ENCODE results near the gene WASHC3. TPM values are rescaled to one million over a fixed set of nuclear protein-coding genes. Genes with fewer than 3 reads are reported as not detected.

Gene WASHC3
- total and polyA plus RNA-seq, 10 of the 15 experiments (the other 5 are each of a cell fraction or from before 2014, with no cell fraction given) = 18.8 to 106 (median 64.3) TPM

GRCh38 chr12:102053062-102053349, 8.8 kb downstream of the WASHC3 start:
- no peaks in the 10 kb centered on the region for H4K20me1 ChIP-seq (ENCODE audit: control insufficient read depth, insufficient read depth)
- H3K27me3 ChIP-seq (replicated peaks in 1 of 2; ENCODE audit: control insufficient read depth in 2 of 2, insufficient read depth in 2 of 2, low read length in 1 of 2) = no peaks in the 10 kb centered on the region
- RAD21 ChIA-PET (ENCODE audit: unreplicated experiment) = interaction anchor here (1.0 to 1.2 kb wide), 2 partner anchors 15 to 38 kb away, joined by 3 to 4 read pairs; no protein-coding TSS in a partner anchor
- peaks cover 22% of the 10 kb centered on the region for H3K4me1 ChIP-seq (ENCODE audit: control insufficient read depth, insufficient read depth, low read length)
- no peak overlapping the region for H2AFZ ChIP-seq (ENCODE audit: control insufficient read depth, low read depth, low read length)
- CTCF ChIA-PET = interaction anchor here (1.0 to 1.5 kb wide), 3 partner anchors 11 to 107 kb away, joined by 3 to 5 read pairs (median 4); no protein-coding TSS in a partner anchor
- no peak overlapping the region for H3K4me3 ChIP-seq
- BruUV-seq (replicated peaks) = no TSS peak
- no peaks in the 10 kb centered on the region; the same call in none of the 2 replicates for H3K79me2 ChIP-seq (ENCODE audit: control insufficient read depth, insufficient read depth, low read length)
- no peak for ATAC-seq
- TF ChIP-seq CBX3 (IDR thresholded peaks at IDR 0.05; ENCODE audit: borderline replicate concordance, low read depth) (no peak), MAX (IDR thresholded peaks at IDR 0.05; ENCODE audit: low read depth, low read length) (no peak)
- H3K4me2 ChIP-seq (ENCODE audit: control insufficient read depth, insufficient read depth) = no peak overlapping the region
- SMC1A ChIA-PET (ENCODE audit: uncharacterized antibody, unreplicated experiment) = no interaction called here
- H3K36me3 ChIP-seq (ENCODE audit: control insufficient read depth in 2 of 2, insufficient read depth in 2 of 2, low read length in 1 of 2) = peaks cover 0 to 24% of the 10 kb centered on the region in 2 experiments; a peak in 3 of 4 replicates
- no peak for DNase-seq (ENCODE audit: low read depth, low spot score)
- in situ Hi-C loops (cut with MboI) = no loop called here
- no peaks in the 10 kb centered on the region; the same call in 1 of the 3 replicates for H3K9me3 ChIP-seq (replicated peaks; ENCODE audit: control insufficient read depth, insufficient read depth, low read length)
- POLR2A ChIA-PET = no interaction called here
- no peak for FAIRE-seq
- intact Hi-C loops (cut with micrococcal nuclease; ENCODE audit: unreplicated experiment) = no loop called here
- H3K27ac ChIP-seq (ENCODE audit: control insufficient read depth, insufficient read depth) = no peak overlapping the region
- H3K9ac ChIP-seq (ENCODE audit: control insufficient read depth, insufficient read depth, low read length) = no peak overlapping the region

- ChIA-PET CTCF (interaction anchor here (1.0 to 1.6 kb wide), 3 partner anchors 11 to 111 kb away, joined by 4 to 5 read pairs (median 4); no protein-coding TSS in a partner anchor), POLR2A (interaction anchor here (1.4 kb wide), 1 partner anchor 8 kb away, joined by 3 read pairs; no protein-coding TSS in a partner anchor), SMC1A (ENCODE audit: uncharacterized antibody, unreplicated experiment) (interaction anchor here (0.6 to 1.4 kb wide), 3 partner anchors 9 to 150 kb away, joined by 3 to 5 read pairs (median 3); partner anchors contain the start of gene WASHC3), RAD21 (ENCODE audit: unreplicated experiment) (interaction anchor here (1.0 to 1.7 kb wide), 2 partner anchors 9 to 37 kb away, joined by 4 read pairs; no protein-coding TSS in a partner anchor)
- H3K4me2 ChIP-seq (ENCODE audit: control insufficient read depth, insufficient read depth) = no peak overlapping the region
- H3K4me1 ChIP-seq (ENCODE audit: control insufficient read depth, insufficient read depth, low read length) = peaks cover 22% of the 10 kb centered on the region
- H3K27me3 ChIP-seq (replicated peaks in 1 of 2; ENCODE audit: control insufficient read depth in 2 of 2, insufficient read depth in 2 of 2, low read length in 1 of 2) = no peaks in the 10 kb centered on the region
- DNase-seq (ENCODE audit: low read depth, low spot score) (no peak), ATAC-seq (peak; percentile 39), FAIRE-seq (no peak)
- no peaks in the 10 kb centered on the region for H4K20me1 ChIP-seq (ENCODE audit: control insufficient read depth, insufficient read depth)
- peaks cover 0 to 24% of the 10 kb centered on the region in 2 experiments; a peak in 3 of 4 replicates for H3K36me3 ChIP-seq (ENCODE audit: control insufficient read depth in 2 of 2, insufficient read depth in 2 of 2, low read length in 1 of 2)
- H3K79me2 ChIP-seq (ENCODE audit: control insufficient read depth, insufficient read depth, low read length) = no peaks in the 10 kb centered on the region; the same call in none of the 2 replicates
- 98% methylated on average over 4 of the region's 4 CpGs for WGBS (ENCODE audit: insufficient coverage, insufficient replicate concordance, low lambda C conversion rate, missing lambda C conversion rate)
- no peak overlapping the region for H3K9ac ChIP-seq (ENCODE audit: control insufficient read depth, insufficient read depth, low read length)
- H2AFZ ChIP-seq (ENCODE audit: control insufficient read depth, low read depth, low read length) = no peak overlapping the region
- in situ Hi-C loops (cut with MboI) = no loop called here
- no TSS peak for BruUV-seq (replicated peaks)
- H3K4me3 ChIP-seq = no peak overlapping the region
- H3K27ac ChIP-seq (ENCODE audit: control insufficient read depth, insufficient read depth) = peak overlapping the region; percentile 42
- intact Hi-C loops (cut with micrococcal nuclease; ENCODE audit: unreplicated experiment) = no loop called here
- no peaks in the 10 kb centered on the region; the same call in 1 of the 3 replicates for H3K9me3 ChIP-seq (replicated peaks; ENCODE audit: control insufficient read depth, insufficient read depth, low read length)
- no peak for TF ChIP-seq CHD4 (IDR thresholded peaks at IDR 0.05)
- no peak for TF ChIP-seq GATAD2B (conservative IDR thresholded peaks at IDR 0.05; ENCODE audit: low read depth)
- no peak for TF ChIP-seq ZSCAN29 (IDR thresholded peaks at IDR 0.05)
- TF ChIP-seq FOXM1 (IDR thresholded peaks at IDR 0.05; ENCODE audit: low read depth, low read length) = no peak
- TF ChIP-seq BCLAF1 (IDR thresholded peaks at IDR 0.05) = no peak
- TF ChIP-seq MEF2A (IDR thresholded peaks at IDR 0.05; ENCODE audit: insufficient read depth, low read depth, low read length) = no peak
- TF ChIP-seq EED (IDR thresholded peaks at IDR 0.05; ENCODE audit: low read depth) = no peak
- no peak for TF ChIP-seq RAD21 (IDR thresholded peaks at IDR 0.05; ENCODE audit: insufficient read depth, low read depth, low read length)
- TF ChIP-seq ETV6 (conservative IDR thresholded peaks at IDR 0.05 in 1 of 2, IDR thresholded peaks at IDR 0.05 in 1 of 2; ENCODE audit: borderline replicate concordance in 1 of 2, low read depth in 1 of 2) = no peak
- no peak for TF ChIP-seq KLF5 (IDR thresholded peaks at IDR 0.05; ENCODE audit: partially characterized antibody)
Measured at GRCh38 chr12:102052192-102053061, 9.4 kb downstream of the WASHC3 start.
